ENCODE data around the gene TBX10.
"Not testable (repeated sequence)": the region's sequence is repeated elsewhere in the genome, so short reads cannot be mapped to it uniquely, and the experiment has no call there.

Gene TBX10

GRCh38 chr11:67604119-67604518 is 35.4 kb downstream of the TBX10 start:
- not testable (repeated sequence) for DNase-seq (ENCODE audit: low read depth, low spot score)

- DNase-seq (ENCODE audit: low read depth, low spot score) = no peak
These were observed 38.5 kb downstream of the TBX10 start for GRCh38 chr11:67601098-67601497.

- no peak for DNase-seq (ENCODE audit: low read depth, low spot score)
These were observed 39.1 kb downstream of the TBX10 start for GRCh38 chr11:67600324-67601029.

DNA sequence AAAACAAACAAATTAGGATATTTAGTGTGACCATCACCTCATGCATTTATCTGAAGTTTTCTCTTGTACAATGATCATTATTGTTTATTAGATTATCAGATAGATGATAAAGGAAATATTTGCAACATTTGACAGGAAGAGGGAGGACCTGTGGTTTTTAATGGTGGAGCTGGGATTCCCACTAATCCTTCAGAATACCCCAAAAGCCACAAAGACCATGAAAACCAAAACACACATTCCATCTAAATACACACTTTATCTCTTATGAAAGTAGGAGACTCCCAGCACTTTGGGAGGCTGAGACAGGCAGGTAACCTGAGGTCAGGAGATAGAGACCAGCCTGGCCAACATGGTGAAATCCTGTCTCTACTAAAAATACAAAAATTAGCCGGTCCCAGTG is 40.4 kb downstream of the TBX10 start:
- DNase-seq (ENCODE audit: low read depth, low spot score) = no peak

- not testable (repeated sequence) for DNase-seq (ENCODE audit: low read depth, low spot score)
These were observed 41.6 kb downstream of the TBX10 start for GRCh38 chr11:67597963-67598362.

GRCh38 chr11:67597458-67597857 is 42.1 kb downstream of the TBX10 start:
- DNase-seq (ENCODE audit: low read depth, low spot score) = not testable (repeated sequence)

- no peak for DNase-seq (ENCODE audit: low read depth, low spot score)
These were observed 42.7 kb downstream of the TBX10 start for GRCh38 chr11:67596753-67597300.

GRCh38 chr11:67594480-67594879 is 45.1 kb downstream of the TBX10 start:
- no peak for DNase-seq (ENCODE audit: low read depth, low spot score)

GRCh38 chr11:67593565-67593905 is 46.0 kb downstream of the TBX10 start:
- no peak for DNase-seq (ENCODE audit: low read depth, low spot score)

DNA sequence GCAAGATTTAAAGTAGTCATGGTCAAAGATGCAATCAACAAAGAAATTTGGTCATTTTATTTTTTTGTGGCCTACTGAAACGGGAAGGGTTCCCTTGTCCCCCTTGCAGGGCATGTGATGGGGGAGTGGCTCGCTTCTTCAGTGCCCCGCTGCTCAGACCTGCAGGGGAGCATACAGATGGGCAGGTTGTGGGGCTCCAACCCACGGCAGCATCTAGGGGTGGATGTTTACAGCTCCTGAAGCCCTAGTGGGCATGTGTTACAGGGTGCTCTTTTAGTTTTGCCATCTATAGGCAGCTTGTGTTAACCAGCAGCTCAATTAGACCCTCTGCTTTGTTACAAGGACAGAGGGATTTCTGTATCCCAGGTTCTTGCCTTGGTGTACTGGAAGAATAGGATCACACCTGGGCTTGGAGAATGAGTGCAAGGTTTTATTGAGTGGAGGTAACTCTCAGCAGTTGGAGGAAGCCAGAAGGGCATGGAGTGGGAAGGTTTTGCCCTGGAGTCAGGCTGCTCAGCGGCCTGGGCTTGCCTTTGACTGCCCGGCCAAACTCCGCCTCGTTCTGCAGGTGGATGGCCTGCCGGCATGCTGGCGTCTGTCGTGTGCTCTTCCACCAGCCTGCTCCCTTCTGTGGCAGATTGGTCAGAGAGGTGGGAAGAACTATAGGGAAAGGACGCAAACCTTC is 46.5 kb downstream of the TBX10 start:
- DNase-seq (ENCODE audit: low read depth, low spot score) = no peak

- not testable (repeated sequence) for DNase-seq (ENCODE audit: low read depth, low spot score)
These were observed 50.6 kb downstream of the TBX10 start for GRCh38 chr11:67588899-67589415.

GRCh38 chr11:67588136-67588503 is 51.4 kb downstream of the TBX10 start:
- DNase-seq (ENCODE audit: low read depth, low spot score) = no peak

- DNase-seq (ENCODE audit: low read depth, low spot score) = no peak
These were observed 52.9 kb downstream of the TBX10 start for GRCh38 chr11:67586568-67587250.

GRCh38 chr11:67585911-67586310 is 53.7 kb downstream of the TBX10 start:
- DNase-seq (ENCODE audit: low read depth, low spot score) = no peak

- DNase-seq (ENCODE audit: low read depth, low spot score) = no peak
These were observed 54.4 kb downstream of the TBX10 start for GRCh38 chr11:67584881-67585873.

DNA sequence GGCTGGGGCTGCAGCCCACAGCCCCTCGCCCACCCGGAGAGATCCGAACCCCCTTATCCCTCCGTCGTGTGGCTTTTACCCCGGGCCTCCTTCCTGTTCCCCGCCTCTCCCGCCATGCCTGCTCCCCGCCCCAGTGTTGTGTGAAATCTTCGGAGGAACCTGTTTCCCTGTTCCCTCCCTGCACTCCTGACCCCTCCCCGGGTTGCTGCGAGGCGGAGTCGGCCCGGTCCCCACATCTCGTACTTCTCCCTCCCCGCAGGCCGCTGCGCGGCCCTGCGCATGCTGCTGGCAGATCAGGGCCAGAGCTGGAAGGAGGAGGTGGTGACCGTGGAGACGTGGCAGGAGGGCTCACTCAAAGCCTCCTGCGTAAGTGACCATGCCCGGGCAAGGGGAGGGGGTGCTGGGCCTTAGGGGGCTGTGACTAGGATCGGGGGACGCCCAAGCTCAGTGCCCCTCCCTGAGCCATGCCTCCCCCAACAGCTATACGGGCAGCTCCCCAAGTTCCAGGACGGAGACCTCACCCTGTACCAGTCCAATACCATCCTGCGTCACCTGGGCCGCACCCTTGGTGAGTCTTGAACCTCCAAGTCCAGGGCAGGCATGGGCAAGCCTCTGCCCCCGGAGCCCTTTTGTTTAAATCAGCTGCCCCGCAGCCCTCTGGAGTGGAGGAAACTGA is 55.2 kb downstream of the TBX10 start:
- DNase-seq (ENCODE audit: low read depth, low spot score) = no peak

DNA sequence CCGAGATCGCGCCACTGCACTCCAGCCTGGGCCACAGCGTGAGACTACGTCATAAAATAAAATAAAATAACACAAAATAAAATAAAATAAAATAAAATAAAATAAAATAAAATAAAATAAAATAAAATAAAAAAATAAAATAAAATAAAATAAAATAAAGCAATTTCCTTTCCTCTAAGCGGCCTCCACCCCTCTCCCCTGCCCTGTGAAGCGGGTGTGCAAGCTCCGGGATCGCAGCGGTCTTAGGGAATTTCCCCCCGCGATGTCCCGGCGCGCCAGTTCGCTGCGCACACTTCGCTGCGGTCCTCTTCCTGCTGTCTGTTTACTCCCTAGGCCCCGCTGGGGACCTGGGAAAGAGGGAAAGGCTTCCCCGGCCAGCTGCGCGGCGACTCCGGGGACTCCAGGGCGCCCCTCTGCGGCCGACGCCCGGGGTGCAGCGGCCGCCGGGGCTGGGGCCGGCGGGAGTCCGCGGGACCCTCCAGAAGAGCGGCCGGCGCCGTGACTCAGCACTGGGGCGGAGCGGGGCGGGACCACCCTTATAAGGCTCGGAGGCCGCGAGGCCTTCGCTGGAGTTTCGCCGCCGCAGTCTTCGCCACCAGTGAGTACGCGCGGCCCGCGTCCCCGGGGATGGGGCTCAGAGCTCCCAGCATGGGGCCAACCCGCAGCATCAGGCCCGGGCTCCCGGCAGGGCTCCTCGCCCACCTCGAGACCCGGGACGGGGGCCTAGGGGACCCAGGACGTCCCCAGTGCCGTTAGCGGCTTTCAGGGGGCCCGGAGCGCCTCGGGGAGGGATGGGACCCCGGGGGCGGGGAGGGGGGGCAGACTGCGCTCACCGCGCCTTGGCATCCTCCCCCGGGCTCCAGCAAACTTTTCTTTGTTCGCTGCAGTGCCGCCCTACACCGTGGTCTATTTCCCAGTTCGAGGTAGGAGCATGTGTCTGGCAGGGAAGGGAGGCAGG is 56.0 kb downstream of the TBX10 start, which contains the start of gene GSTP1:
Gene GSTP1, plus strand, starts transcription at position 566 of the 958 bp plus-strand sequence. Its CDS starts 32 bp downstream, at position 598.
- peak; percentile 51 for DNase-seq (ENCODE audit: low read depth, low spot score)

DNA sequence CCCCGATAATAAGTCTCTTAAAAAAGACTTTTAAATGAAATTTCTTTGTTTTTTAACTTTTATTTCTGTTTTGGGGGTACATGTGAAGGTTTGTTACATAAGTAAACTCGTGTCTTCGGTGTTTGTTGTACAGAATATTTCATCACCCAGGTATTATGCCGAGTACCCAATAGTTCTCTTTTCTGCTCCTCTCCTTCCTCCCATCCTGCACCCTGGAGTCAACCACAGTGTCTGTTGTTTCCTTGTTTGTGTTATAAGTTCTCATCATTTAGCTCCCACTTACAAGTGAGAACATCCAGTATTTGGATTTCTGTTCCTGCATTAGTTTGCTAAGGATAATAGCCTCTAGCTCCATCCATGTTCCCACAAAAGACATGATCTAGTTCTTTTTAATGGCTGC is 57.6 kb downstream of the TBX10 start:
- DNase-seq (ENCODE audit: low read depth, low spot score) = no peak

DNA sequence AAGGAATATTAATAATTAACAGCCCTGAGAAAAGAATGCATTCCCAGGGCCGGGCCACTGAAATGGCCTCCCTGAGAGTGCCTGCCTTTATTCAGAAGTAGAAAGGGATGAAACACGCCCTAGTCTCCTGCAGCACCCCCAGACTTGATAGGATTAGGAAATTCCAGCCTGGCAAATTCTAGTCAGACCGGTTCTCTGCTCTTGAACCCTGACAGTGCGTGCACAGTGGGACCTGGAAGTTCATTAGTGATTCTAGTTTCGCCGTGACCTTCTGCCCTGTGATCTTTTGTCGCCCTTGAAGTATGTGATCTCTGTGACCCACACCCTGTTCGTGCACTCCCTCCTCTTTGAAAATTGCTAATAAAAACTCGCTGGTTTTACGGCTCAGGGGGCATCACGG is 58.1 kb downstream of the TBX10 start:
- DNase-seq (ENCODE audit: low read depth, low spot score) = no peak
